SK-N-SH treated with all-trans-retinoic acid at 6 μM for 48 hours (cell line): Measurements from ENCODE around the gene OR52B2.
"Not testable (repeated sequence)": the region's sequence is repeated elsewhere in the genome, so short reads cannot be mapped to it uniquely, and the experiment has no call there.

Source experiments
- ATAC-seq: fragments of 200-7000 bp; cut with Tn5 transposase; 3 replicates; pipeline ENCODE4 v1.9.1; 2020; ENCODE audit warnings: mild to moderate bottlenecking, moderate library complexity
- ARNTL ChIP-seq: fragments of 450-650 bp; formaldehyde crosslinking; IDR thresholded peaks from 2 replicates; pipeline ENCODE4 v1.5.0; 2020; ENCODE audit warnings: low read depth, mild to moderate bottlenecking, moderate library complexity, borderline replicate concordance
- BACH2 ChIP-seq: fragments of 250-450 bp; sonication (Bioruptor Pico); IDR thresholded peaks from 2 replicates; pipeline ENCODE4 v1.9.0; 2021; ENCODE audit warnings: mild to moderate bottlenecking, borderline replicate concordance
- CREB5 ChIP-seq: fragments of 250-450 bp; sonication (Bioruptor Pico); IDR thresholded peaks from 2 replicates; pipeline ENCODE4 v1.5.1; 2020; ENCODE audit warnings: low read depth, mild to moderate bottlenecking, moderate library complexity
- CSDC2 ChIP-seq: fragments of 250-450 bp; sonication (Bioruptor Pico); IDR thresholded peaks from 2 replicates; pipeline ENCODE4 v1.5.0; 2020; ENCODE audit warnings: mild to moderate bottlenecking, moderate library complexity
- ESRRG ChIP-seq: fragments of 250-450 bp; sonication (Bioruptor Pico); IDR thresholded peaks from 2 replicates; pipeline ENCODE4 v1.6.1; 2021; ENCODE audit warnings: mild to moderate bottlenecking
- GLIS3 ChIP-seq: fragments of 250-450 bp; sonication (Bioruptor Pico); IDR thresholded peaks from 2 replicates; pipeline ENCODE4 v1.5.0; 2020; ENCODE audit warnings: mild to moderate bottlenecking, moderate library complexity
- ISL1 ChIP-seq: fragments of 250-450 bp; sonication (Bioruptor Pico); IDR thresholded peaks from 2 replicates; pipeline ENCODE4 v2.1.2; 2022; ENCODE audit warnings: mild to moderate bottlenecking, moderate library complexity
- OSR1 ChIP-seq: fragments of 250-450 bp; sonication (Bioruptor Pico); IDR thresholded peaks from 2 replicates; pipeline ENCODE4 v1.8.0; 2022; ENCODE audit warnings: moderate library complexity, mild to moderate bottlenecking, inconsistent platforms
- PATZ1 ChIP-seq: fragments of 250-450 bp; sonication (Bioruptor Pico); IDR thresholded peaks from 2 replicates; pipeline ENCODE4 v1.8.0; 2020; ENCODE audit warnings: mild to moderate bottlenecking, moderate library complexity, borderline replicate concordance
- PPARA ChIP-seq: fragments of 250-450 bp; sonication (Bioruptor Pico); IDR thresholded peaks from 2 replicates; pipeline ENCODE4 v1.5.0; 2020; ENCODE audit warnings: mild to moderate bottlenecking, borderline replicate concordance
- RARB ChIP-seq: fragments of 250-450 bp; sonication (Bioruptor Pico); IDR thresholded peaks from 2 replicates; pipeline ENCODE4 v1.8.0; 2021; ENCODE audit warnings: mild to moderate bottlenecking, moderate library complexity
- TCF4 ChIP-seq: fragments of 250-450 bp; sonication (Bioruptor Pico); IDR thresholded peaks from 2 replicates; pipeline ENCODE4 v1.8.0; 2021; ENCODE audit warnings: mild to moderate bottlenecking, moderate library complexity, borderline replicate concordance
- TOX ChIP-seq: fragments of 250-450 bp; sonication (Bioruptor Pico); IDR thresholded peaks from 2 replicates; pipeline ENCODE4 v1.8.0; 2021; ENCODE audit warnings: mild to moderate bottlenecking, moderate library complexity, borderline replicate concordance
- TSHZ2 ChIP-seq: fragments of 250-450 bp; sonication (Bioruptor Pico); IDR thresholded peaks from 2 replicates; pipeline ENCODE4 v1.5.0; 2020; ENCODE audit warnings: mild to moderate bottlenecking, moderate library complexity
- ZC3H10 ChIP-seq: fragments of 250-450 bp; sonication (Bioruptor Pico); IDR thresholded peaks from 2 replicates; pipeline ENCODE4 v1.5.1; 2021; ENCODE audit warnings: mild to moderate bottlenecking, moderate library complexity
- ZFP3 ChIP-seq: fragments of 250-450 bp; sonication (Bioruptor Pico); IDR thresholded peaks from 2 replicates; pipeline ENCODE4 v1.5.0; 2020; ENCODE audit warnings: mild to moderate bottlenecking, moderate library complexity
- ZFP30 ChIP-seq: fragments of 450-650 bp; formaldehyde crosslinking; IDR thresholded peaks from 2 replicates; pipeline ENCODE4 v1.5.0; 2022; ENCODE audit warnings: mild to moderate bottlenecking, moderate library complexity
- ZNF70 ChIP-seq: fragments of 450-650 bp; formaldehyde crosslinking; IDR thresholded peaks from 2 replicates; pipeline ENCODE4 v1.5.0; 2020; ENCODE audit warnings: mild to moderate bottlenecking, moderate library complexity
- ZNF8 ChIP-seq: fragments of 450-650 bp; formaldehyde crosslinking; IDR thresholded peaks from 2 replicates; pipeline ENCODE4 v1.5.0; 2020; ENCODE audit warnings: mild to moderate bottlenecking, moderate library complexity
- TF ChIP-seq, protein P1 (sequence below): fragments of 250-450 bp; sonication (Bioruptor Pico); IDR thresholded peaks from 2 replicates; pipeline ENCODE4 v1.5.1; 2021; ENCODE audit warnings: mild to moderate bottlenecking, moderate library complexity
- TF ChIP-seq, protein P2 (sequence below): fragments of 250-450 bp; sonication (Bioruptor Pico); IDR thresholded peaks from 2 replicates; pipeline ENCODE4 v1.8.0; 2021; ENCODE audit warnings: low read depth, mild to moderate bottlenecking, moderate library complexity, borderline replicate concordance

OR52B2 gene

GRCh38 chr11:6151117-6151516 is 19.0 kb downstream of the OR52B2 start:
- no peak for ATAC-seq
- TF ChIP-seq ZNF8 (CRISPR knock-in tag) (no peak), ESRRG (CRISPR knock-in tag) (no peak), BACH2 (CRISPR knock-in tag) (no peak), TCF4 (CRISPR knock-in tag) (no peak), ZC3H10 (no peak), GLIS3 (CRISPR knock-in tag) (no peak), ZFP30 (CRISPR knock-in tag) (no peak), CSDC2 (CRISPR knock-in tag) (no peak), ISL1 (CRISPR knock-in tag) (no peak), PATZ1 (CRISPR knock-in tag) (no peak), OSR1 (CRISPR knock-in tag) (no peak), TOX (no peak), ZNF70 (CRISPR knock-in tag) (no peak), RARB (no peak), PPARA (no peak), CREB5 (CRISPR knock-in tag) (no peak)
- TF ChIP-seq, protein P1, sequence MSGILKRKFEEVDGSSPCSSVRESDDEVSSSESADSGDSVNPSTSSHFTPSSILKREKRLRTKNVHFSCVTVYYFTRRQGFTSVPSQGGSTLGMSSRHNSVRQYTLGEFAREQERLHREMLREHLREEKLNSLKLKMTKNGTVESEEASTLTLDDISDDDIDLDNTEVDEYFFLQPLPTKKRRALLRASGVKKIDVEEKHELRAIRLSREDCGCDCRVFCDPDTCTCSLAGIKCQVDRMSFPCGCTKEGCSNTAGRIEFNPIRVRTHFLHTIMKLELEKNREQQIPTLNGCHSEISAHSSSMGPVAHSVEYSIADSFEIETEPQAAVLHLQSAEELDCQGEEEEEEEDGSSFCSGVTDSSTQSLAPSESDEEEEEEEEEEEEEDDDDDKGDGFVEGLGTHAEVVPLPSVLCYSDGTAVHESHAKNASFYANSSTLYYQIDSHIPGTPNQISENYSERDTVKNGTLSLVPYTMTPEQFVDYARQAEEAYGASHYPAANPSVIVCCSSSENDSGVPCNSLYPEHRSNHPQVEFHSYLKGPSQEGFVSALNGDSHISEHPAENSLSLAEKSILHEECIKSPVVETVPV: no peak
- TF ChIP-seq, protein P2, sequence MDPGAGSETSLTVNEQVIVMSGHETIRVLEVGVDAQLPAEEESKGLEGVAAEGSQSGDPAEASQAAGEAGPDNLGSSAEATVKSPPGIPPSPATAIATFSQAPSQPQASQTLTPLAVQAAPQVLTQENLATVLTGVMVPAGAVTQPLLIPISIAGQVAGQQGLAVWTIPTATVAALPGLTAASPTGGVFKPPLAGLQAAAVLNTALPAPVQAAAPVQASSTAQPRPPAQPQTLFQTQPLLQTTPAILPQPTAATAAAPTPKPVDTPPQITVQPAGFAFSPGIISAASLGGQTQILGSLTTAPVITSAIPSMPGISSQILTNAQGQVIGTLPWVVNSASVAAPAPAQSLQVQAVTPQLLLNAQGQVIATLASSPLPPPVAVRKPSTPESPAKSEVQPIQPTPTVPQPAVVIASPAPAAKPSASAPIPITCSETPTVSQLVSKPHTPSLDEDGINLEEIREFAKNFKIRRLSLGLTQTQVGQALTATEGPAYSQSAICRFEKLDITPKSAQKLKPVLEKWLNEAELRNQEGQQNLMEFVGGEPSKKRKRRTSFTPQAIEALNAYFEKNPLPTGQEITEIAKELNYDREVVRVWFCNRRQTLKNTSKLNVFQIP (CRISPR knock-in tag): no peak

GRCh38 chr11:6143737-6144136 is 26.4 kb downstream of the OR52B2 start:
- ATAC-seq: not testable (repeated sequence)

DNA sequence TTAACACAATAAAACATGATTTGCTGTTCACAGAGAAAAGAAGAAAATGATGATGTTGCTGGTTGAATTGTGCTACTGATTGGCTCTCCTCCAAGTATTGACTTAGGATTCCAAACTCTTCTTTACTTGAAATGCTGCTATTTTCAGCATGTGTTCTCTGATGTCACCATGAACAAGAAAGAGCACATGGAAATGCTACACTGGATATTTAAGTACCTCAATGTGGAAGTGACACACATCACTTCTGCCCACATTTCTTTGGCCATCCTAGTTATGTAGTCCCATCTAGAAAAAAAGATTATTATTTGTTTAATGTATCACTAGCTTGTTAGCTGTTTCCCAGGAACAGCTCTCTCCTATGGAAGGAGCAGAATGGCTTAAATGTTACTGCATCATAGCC is 27.2 kb downstream of the OR52B2 start:
- no peak for ATAC-seq
- no peak for TF ChIP-seq ARNTL (CRISPR knock-in tag)
- no peak for TF ChIP-seq TOX
- no peak for TF ChIP-seq ZFP3
- TF ChIP-seq ZFP30 (CRISPR knock-in tag): no peak
- TF ChIP-seq ESRRG (CRISPR knock-in tag): no peak
- TF ChIP-seq CSDC2 (CRISPR knock-in tag): no peak

- not testable (repeated sequence) for ATAC-seq
Observed at GRCh38 chr11:6135936-6136335, 34.2 kb downstream of the OR52B2 start.

DNA sequence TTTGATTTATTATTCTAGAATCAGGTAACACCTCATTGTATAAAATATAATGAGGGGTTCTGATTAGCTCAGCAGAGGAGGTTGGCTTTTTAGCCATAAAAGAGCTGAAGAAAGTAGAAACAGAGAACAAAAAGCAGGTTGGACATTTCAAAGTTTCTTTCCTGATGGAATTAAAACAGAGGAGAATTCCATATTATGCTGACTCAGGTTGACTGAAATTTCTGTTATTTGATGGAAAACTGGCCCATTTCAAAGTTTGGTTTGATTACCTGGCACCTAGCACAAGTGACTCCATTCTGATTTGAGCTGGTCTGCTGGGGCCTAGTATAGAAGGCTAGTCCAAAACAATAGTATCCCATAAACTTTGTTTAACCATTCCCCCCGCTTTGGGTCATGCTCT is 37.7 kb downstream of the OR52B2 start:
- TF ChIP-seq PPARA (no peak), TSHZ2 (CRISPR knock-in tag) (no peak), RARB (no peak)
- TF ChIP-seq, protein P2 (CRISPR knock-in tag): no peak
- no peak for ATAC-seq
